GM10266 (cell line): ENCODE data around the gene SRGAP3.
"Not testable (repeated sequence)": the region's sequence is repeated elsewhere in the genome, so short reads cannot be mapped to it uniquely, and the experiment has no call there.

Source experiments
- DNase-seq: peaks from one replicate; pipeline ENCODE4 v3.0.0; 2012; ENCODE audit errors: extremely low spot score
- CTCF ChIP-seq: IDR thresholded peaks from 2 replicates; pipeline ENCODE4 v1.5.1; 2012; ENCODE audit warnings: mild to moderate bottlenecking, low read depth; ENCODE audit not compliant: control insufficient read depth, insufficient read depth; ENCODE audit errors: missing control alignments

SRGAP3 gene

GRCh38 chr3:9291821-9292410 is 42.5 kb upstream of the SRGAP3 start:
- DNase-seq: no peak
- TF ChIP-seq CTCF: no peak

- no peak for DNase-seq
- TF ChIP-seq CTCF: no peak
Measured at GRCh38 chr3:9290566-9290965, 41.1 kb upstream of the SRGAP3 start.

- not testable (repeated sequence) for DNase-seq
Measured at GRCh38 chr3:9281533-9281932, 32.1 kb upstream of the SRGAP3 start.

- DNase-seq: no peak
- no peak for TF ChIP-seq CTCF
Measured at GRCh38 chr3:9280451-9281219, 31.2 kb upstream of the SRGAP3 start.

GRCh38 chr3:9279966-9280365 is 30.5 kb upstream of the SRGAP3 start:
- TF ChIP-seq CTCF: no peak
- no peak for DNase-seq

- DNase-seq: peak; percentile 14
- TF ChIP-seq CTCF: no peak
Measured at GRCh38 chr3:9278498-9278897, 29.1 kb upstream of the SRGAP3 start.

GRCh38 chr3:9278085-9278484 is 28.6 kb upstream of the SRGAP3 start:
- DNase-seq: no peak
- no peak for TF ChIP-seq CTCF
